ENCODE data around the gene HSPA4L. TPM values are rescaled to one million over a fixed set of nuclear protein-coding genes. Genes with fewer than 3 reads are reported as not detected.

The HSPA4L gene
- total RNA-seq, 1 experiment from 2014 or later = 6.9 TPM

GRCh38 chr4:127888559-127888958 is 106.4 kb downstream of the HSPA4L start:
- Mint-ChIP-seq H3K4me3 (no peak overlapping the region), H3K27me3 (ENCODE audit: low read depth) (no peaks in the 10 kb centered on the region), H3K9me3 (no peaks in the 10 kb centered on the region), H3K4me1 (no peaks in the 10 kb centered on the region), H3K27ac (no peak overlapping the region), H3K36me3 (peaks cover 68% of the 10 kb centered on the region)
- DNase-seq (ENCODE audit: low spot score) (no peak), ATAC-seq (no peak)
- ChIA-PET CTCF (interaction anchor here (1.1 to 2.0 kb wide), 3 partner anchors 77 to 162 kb away, joined by 3 to 7 read pairs (median 4); partner anchors contain the start of genes ABHD18 and MFSD8), POLR2A (no interaction called here)
- no peak for TF ChIP-seq ZNF423 (CRISPR knock-in tag; IDR thresholded peaks at IDR 0.05)
- no peak for TF ChIP-seq SMAD4 (CRISPR knock-in tag; IDR thresholded peaks at IDR 0.05)
- no peak for TF ChIP-seq SP1 (CRISPR knock-in tag; conservative IDR thresholded peaks at IDR 0.05)
- TF ChIP-seq FOXP4 (CRISPR knock-in tag; IDR thresholded peaks at IDR 0.05) = no peak
- TF ChIP-seq PRRX2 (CRISPR knock-in tag; IDR thresholded peaks at IDR 0.05) = no peak
- TF ChIP-seq ZNF317 (CRISPR knock-in tag; IDR thresholded peaks at IDR 0.05; ENCODE audit: borderline replicate concordance, low read depth) = no peak
- no peak for TF ChIP-seq MXD4 (CRISPR knock-in tag; IDR thresholded peaks at IDR 0.05; ENCODE audit: borderline replicate concordance)
- no peak for TF ChIP-seq JAZF1 (CRISPR knock-in tag; IDR thresholded peaks at IDR 0.05)
- TF ChIP-seq TP53 (CRISPR knock-in tag; IDR thresholded peaks at IDR 0.05) = no peak
- no peak for TF ChIP-seq RELA (CRISPR knock-in tag; IDR thresholded peaks at IDR 0.05; ENCODE audit: borderline replicate concordance)
- TF ChIP-seq EMX1 (CRISPR knock-in tag; IDR thresholded peaks at IDR 0.05) = no peak
- TF ChIP-seq ZNF425 (CRISPR knock-in tag; conservative IDR thresholded peaks at IDR 0.05) = no peak
- no peak for TF ChIP-seq ZNF219 (CRISPR knock-in tag; IDR thresholded peaks at IDR 0.05; ENCODE audit: borderline replicate concordance)
- no peak for TF ChIP-seq USF2 (CRISPR knock-in tag; IDR thresholded peaks at IDR 0.05)

- TF ChIP-seq ZNF512 (CRISPR knock-in tag; IDR thresholded peaks at IDR 0.05; ENCODE audit: borderline replicate concordance) (no peak), ZBTB43 (CRISPR knock-in tag; IDR thresholded peaks at IDR 0.05) (no peak), SMAD4 (CRISPR knock-in tag; IDR thresholded peaks at IDR 0.05) (no peak), NFE2L1 (CRISPR knock-in tag; IDR thresholded peaks at IDR 0.05) (no peak), PRDM15 (CRISPR knock-in tag; IDR thresholded peaks at IDR 0.05) (no peak), ERG (CRISPR knock-in tag; IDR thresholded peaks at IDR 0.05) (no peak)
- ATAC-seq (no peak), DNase-seq (ENCODE audit: low spot score) (no peak)
- no peaks in the 10 kb centered on the region for H3K27me3 Mint-ChIP-seq (ENCODE audit: low read depth)
- no peaks in the 10 kb centered on the region for H3K4me1 Mint-ChIP-seq
- ChIA-PET CTCF (interaction anchor here (1.0 to 1.9 kb wide), 2 partner anchors 75 to 161 kb away, joined by 3 to 4 read pairs; partner anchors contain the start of genes ABHD18 and MFSD8), POLR2A (no interaction called here)
- no peak overlapping the region for H3K4me3 Mint-ChIP-seq
- no peaks in the 10 kb centered on the region for H3K9me3 Mint-ChIP-seq
- H3K36me3 Mint-ChIP-seq = peaks cover 65% of the 10 kb centered on the region
- no peak overlapping the region for H3K27ac Mint-ChIP-seq
These were observed 107.8 kb downstream of the HSPA4L start for GRCh38 chr4:127889903-127890302.
